GM13976 (cell line): Measurements from ENCODE around the gene DSG3.

Source experiments
- DNase-seq: peaks from one replicate; pipeline ENCODE4 v3.0.0; 2012; ENCODE audit warnings: low spot score
- CTCF ChIP-seq: IDR thresholded peaks from 2 replicates; pipeline ENCODE4 v1.5.1; 2012; ENCODE audit warnings: borderline replicate concordance, mild to moderate bottlenecking; ENCODE audit not compliant: insufficient read depth; ENCODE audit errors: extremely low read depth, missing control alignments, control extremely low read depth
- in situ Hi-C: fragments of 300-500 bp; cut with MboI; formaldehyde crosslinking; loops from one replicate; pipeline ENCODE4 v1.12.0; 2022; ENCODE audit warnings: low sequenced_read_pairs, mixed read lengths, inconsistent platforms; ENCODE audit not compliant: unreplicated experiment

Gene DSG3

GRCh38 chr18:31513189-31513935 is 65.8 kb downstream of the DSG3 start:
- in situ Hi-C loops = no loop called here
- no peak for DNase-seq
- no peak for TF ChIP-seq CTCF

- in situ Hi-C loops = no loop called here
- DNase-seq = no peak
- no peak for TF ChIP-seq CTCF
Observed at GRCh38 chr18:31516437-31516836, 68.9 kb downstream of the DSG3 start.

GRCh38 chr18:31526374-31526773 is 78.8 kb downstream of the DSG3 start:
- in situ Hi-C loops = no loop called here
- TF ChIP-seq CTCF = no peak

More at GRCh38 chr18:31526374-31526773, 78.8 kb downstream of the DSG3 start:
- DNase-seq = no peak
